Activated CD4-positive, alpha-beta T cell treated with anti-CD3 and anti-CD28 coated beads for 48 hours (primary cell): Measurements from ENCODE around the gene MEGF6.
"Not testable (repeated sequence)": the region's sequence is repeated elsewhere in the genome, so short reads cannot be mapped to it uniquely, and the experiment has no call there.

Experiments
- DNase-seq: peaks from one replicate; pipeline ENCODE4 v3.0.0-alpha.2; 2020

The MEGF6 gene

GRCh38 chr1:3625151-3625907, 14.0 kb upstream of the MEGF6 start:
- peak; percentile 38 for DNase-seq

GRCh38 chr1:3624200-3625136, 13.2 kb upstream of the MEGF6 start, which contains the start of gene TPRG1L:
TPRG1L (plus strand) TSS chr1:3625015; CDS start chr1:3625073, 58 bp downstream.
- DNase-seq, result peak; percentile 99

GRCh38 chr1:3623441-3624199, 12.3 kb upstream of the MEGF6 start:
- no peak for DNase-seq

GRCh38 chr1:3622102-3622501, 10.8 kb upstream of the MEGF6 start:
- DNase-seq, result not testable (repeated sequence)

DNA sequence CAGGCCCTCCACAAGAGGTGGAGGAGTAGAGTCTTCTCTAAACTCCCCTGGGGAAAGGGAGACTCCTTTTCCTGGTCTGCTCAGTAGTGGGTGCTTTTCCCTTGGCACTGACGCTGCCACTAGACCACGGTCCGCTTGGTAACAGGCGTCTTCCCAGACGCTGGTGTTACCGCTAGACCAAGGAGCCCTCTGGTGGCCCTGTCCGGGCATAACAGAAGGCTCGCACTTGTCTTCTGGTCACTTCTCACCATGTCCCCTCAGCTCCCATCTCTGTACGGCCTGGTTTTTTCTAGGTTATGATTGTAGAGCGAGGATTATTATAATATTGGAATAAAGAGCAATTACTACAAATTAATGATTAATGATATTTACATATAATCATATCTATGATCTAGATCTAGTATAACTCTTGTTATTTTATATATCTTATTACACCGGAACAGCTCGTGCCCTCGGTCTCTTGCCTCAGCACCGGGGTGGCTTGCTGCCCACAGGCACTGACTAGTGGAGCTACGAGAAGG, 9.9 kb upstream of the MEGF6 start:
- not testable (repeated sequence) for DNase-seq

- DNase-seq, result no peak
These were observed 9.4 kb upstream of the MEGF6 start for GRCh38 chr1:3620708-3621107.

GRCh38 chr1:3618881-3619671, 7.8 kb upstream of the MEGF6 start:
- peak; percentile 82 for DNase-seq

DNA sequence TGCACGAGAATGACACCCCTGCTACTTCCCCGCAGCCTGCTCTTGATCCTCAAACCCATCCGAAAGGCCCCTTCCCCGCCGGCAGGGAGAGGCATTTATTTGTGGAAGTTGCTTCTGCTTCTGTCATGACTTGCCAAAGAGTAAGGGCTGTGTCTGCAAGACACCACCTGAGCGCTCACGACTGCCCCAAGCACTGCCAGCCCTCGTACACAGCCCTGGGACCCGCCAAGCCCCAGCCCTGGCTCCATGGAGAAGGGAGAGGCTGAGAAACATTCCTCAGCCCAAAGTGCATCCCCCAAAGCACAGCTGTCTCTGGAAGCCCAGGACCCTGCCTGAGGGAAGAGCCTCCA, 7.2 kb upstream of the MEGF6 start:
- DNase-seq, result no peak

GRCh38 chr1:3617806-3618345, 6.6 kb upstream of the MEGF6 start:
- DNase-seq, result no peak

- DNase-seq, result no peak
These were observed 5.6 kb upstream of the MEGF6 start for GRCh38 chr1:3616861-3617260.

DNA sequence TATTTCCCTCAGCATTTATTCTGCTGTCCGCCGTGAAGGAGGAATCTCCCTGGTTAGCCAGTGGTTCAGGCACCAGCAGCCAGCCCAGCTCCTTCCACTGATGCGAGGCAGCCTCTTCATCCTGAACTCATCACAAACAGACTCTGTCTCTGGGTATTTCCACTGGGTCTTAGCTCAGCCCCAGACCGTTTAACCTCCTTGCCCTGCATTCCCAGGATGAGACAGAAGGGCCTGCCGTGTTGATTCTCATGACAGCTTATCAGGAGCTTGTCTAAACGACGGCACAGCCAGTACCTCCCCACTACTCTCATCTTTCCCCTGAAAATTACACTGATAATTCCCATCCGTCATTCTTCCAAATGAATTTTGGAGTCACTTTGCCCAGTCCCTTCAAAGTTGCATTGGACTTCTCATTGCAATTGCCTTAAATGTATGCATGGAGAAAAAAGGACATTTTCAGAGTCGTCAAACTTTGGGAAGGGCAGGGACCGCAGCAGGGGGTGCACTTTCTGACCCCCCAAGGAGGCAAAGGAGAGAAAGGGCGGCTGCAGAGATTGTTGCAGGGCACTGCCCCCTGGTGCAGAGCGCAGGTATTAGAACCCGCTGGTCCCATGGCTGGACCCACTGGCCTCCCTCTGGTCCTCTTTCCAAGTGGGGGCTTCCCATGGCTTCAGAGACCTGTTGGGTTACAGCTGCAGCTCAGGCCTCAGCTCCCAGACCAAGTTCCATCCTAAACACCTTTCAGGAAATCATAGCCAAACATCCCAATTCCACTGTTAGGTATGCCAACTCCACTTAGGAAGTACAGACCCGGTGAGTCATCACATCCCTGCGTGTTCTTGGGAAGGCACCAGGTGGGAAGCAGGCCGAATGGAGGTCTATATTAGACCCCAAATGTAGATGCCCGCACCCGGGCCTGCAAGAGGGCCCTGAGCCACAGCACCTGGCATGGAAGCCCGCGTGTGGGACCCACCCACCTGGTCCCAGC, 3.7 kb upstream of the MEGF6 start:
- DNase-seq, result no peak

GRCh38 chr1:3612123-3612522, 815 bp upstream of the MEGF6 start:
- DNase-seq, result no peak

DNA sequence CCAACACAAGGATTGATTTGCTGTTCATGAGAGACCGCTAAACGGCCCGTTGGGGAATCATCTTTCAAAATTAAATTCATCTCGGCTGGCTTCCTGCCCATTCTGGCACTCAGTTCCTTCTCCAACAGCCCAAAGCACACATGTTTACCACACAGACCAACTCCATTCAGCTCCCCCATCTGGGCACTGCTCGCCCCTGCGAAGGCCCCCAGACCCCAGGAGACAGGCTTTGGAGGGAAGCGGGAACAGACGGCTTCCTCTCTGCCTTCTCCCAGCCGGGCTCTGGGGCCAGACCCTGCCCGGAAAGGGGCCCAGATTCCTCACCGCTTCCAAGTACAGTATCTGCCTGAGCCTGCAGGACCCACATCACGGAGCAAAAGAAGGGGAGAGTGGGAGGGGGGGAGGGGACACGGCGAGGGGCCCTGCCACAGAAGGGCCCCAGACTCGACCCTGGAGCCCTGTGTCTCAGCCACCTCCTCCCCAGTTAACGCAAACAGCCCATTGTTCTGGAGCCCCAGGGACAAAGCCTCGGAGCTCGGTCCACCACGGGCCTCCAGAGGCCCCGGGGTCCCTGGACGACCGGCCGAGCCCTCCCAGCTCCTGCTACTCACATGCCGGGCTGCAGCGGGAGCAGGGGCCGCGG, 660 bp downstream of the MEGF6 start:
- DNase-seq, result no peak

- DNase-seq, result no peak
These were observed 1.4 kb downstream of the MEGF6 start for GRCh38 chr1:3609769-3610526.

DNA sequence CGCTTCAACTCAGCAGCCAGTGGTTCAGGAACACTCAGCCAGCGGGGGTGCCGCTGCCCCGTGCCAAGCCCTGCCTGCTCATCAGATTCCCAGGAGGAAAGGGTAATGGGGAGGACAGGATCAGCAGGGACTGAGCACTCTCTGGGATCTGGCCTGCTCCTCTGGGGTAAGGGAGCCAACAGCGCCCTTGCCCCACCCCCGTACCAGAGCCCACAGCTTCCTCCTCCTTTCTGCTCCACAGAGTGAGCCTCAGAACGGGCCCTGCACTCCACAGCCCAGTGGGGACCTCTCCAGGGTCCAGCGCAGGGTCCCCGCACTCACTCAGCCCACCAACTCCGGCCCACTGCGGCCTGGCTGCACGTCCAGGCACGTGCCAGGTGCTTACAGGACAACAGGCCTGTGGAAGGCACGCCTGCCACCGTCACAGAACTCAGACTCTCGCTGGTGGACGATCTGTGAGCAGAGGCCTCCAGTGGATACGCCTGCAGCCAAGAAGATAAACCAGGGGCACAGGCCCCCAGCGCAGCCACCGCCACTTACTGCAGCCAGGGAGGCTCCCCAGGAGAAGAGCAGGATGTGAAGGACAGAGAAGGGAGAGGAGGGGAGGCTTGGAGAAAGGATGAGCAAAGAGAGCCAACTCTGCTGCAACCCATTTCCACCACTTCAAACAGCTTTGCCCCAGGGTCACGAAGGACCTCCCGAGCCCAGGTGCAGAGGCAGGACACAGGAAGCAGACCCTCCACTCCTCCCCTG, 2.1 kb downstream of the MEGF6 start:
- DNase-seq, result no peak

- no peak for DNase-seq
These were observed 3.2 kb downstream of the MEGF6 start for GRCh38 chr1:3608154-3608553.

DNA sequence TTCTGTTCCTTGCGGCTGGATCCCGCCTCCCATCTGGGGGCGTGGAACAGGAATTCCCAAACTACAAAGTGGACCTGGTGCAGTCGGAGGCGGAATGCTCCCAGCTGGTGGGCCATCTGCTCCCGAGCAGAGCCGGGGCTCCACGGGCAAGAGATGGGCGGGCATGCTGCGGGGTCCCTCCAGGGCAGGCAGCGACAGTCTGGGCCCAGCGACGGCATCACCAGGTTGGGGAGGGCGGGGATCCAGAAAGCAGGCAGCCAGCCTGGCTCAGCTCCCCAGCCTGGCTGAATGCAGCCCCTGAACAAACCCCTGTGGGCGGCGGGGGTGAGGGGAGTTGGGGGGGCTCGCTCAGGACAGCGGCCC, 3.6 kb downstream of the MEGF6 start:
- no peak for DNase-seq
